GM18861 (cell line): ENCODE measurements around the gene ASIC1.

Source experiments
- ATAC-seq: cut with Tn5 transposase; IDR thresholded peaks from one replicate; pipeline ENCODE4 v1.9.1; 2021; ENCODE audit not compliant: unreplicated experiment

Gene ASIC1

DNA sequence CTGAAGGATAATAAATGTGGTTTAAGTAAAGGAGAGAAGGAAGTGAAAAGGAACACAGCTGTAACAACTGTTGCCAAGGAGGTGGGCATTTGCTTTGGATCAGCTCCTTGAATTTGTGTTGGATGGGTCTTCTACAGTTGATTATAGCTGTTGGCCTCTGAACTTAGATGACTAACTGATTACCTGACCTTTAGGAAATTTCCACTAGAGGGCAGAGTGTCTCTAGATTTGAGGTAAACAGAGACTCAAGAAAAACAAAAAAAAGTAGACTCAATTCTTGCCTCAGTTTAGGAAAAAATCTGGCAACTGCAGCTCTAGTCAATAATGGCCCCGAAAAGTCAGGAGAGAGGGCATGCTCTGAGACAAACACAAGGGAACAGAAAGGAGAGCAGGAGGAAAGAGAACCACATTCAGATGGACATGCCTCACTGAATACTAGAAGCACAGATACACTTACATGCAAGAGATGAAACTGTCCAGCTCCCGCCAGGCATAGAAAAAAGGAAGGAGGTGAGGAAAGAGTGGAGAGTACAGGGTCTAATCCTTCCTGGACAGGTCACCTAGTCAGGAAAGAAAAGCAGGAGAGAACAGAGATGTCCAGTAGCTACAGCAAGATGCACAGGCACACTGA, 75.2 kb downstream of the ASIC1 start:
- ATAC-seq, result no peak
